ENCODE results near the gene POMGNT2. TPM values are rescaled to one million over a fixed set of nuclear protein-coding genes. Genes with fewer than 3 reads are reported as not detected.
"Not testable (repeated sequence)": the region's sequence is repeated elsewhere in the genome, so short reads cannot be mapped to it uniquely, and the experiment has no call there.

Gene POMGNT2
- total RNA-seq, 1 donor from 2014 or later, result 13.0 TPM

GRCh38 chr3:43071313-43071893 is 34.5 kb downstream of the POMGNT2 start:
- H3K9ac ChIP-seq (ENCODE audit: low read depth in 1 of 3, low read length in 3 of 3), result peak overlapping the region in 1 of 3 donors; percentile 16
- H3K4me1 ChIP-seq (ENCODE audit: control insufficient read depth in 3 of 3, insufficient read depth in 3 of 3, low read length in 3 of 3), result no peaks in the 10 kb centered on the region
- no peak overlapping the region for H3K27ac ChIP-seq (ENCODE audit: low read depth, low read length)
- no peak overlapping the region for H3K4me3 ChIP-seq (ENCODE audit: low read length in 3 of 3)
- H3K27me3 ChIP-seq (ENCODE audit: control insufficient read depth in 3 of 3, insufficient read depth in 3 of 3, low read length in 3 of 3), result no peaks in the 10 kb centered on the region
- H3K36me3 ChIP-seq (ENCODE audit: control insufficient read depth in 3 of 3, insufficient read depth in 3 of 3, low read length in 3 of 3), result no peaks in the 10 kb centered on the region
- H3K9me3 ChIP-seq (ENCODE audit: control insufficient read depth in 3 of 3, low read length in 3 of 3), result no peaks in the 10 kb centered on the region

DNA sequence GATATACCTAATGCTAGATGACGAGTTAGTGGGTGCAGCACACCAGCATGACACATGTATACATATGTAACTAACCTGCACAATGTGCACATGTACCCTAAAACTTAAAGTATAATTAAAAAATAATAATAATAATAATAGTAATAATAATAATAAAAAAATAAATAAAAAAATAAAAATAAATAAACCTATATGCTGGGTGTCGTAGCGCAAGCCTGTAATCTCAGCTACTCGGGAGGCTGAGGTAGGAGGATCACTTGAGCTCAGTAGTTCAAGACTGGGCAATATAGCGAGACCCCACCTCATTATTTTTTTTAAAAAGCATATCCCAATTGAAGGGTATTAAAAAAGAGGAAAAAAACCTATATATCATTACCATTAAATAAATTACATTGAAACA is 35.2 kb downstream of the POMGNT2 start:
- H3K4me1 ChIP-seq (ENCODE audit: control insufficient read depth in 3 of 3, insufficient read depth in 3 of 3, low read length in 3 of 3); H3K9me3 ChIP-seq (ENCODE audit: control insufficient read depth in 3 of 3, low read length in 3 of 3); H3K4me3 ChIP-seq (ENCODE audit: low read length in 3 of 3); H3K27ac ChIP-seq (ENCODE audit: low read depth, low read length); H3K36me3 ChIP-seq (ENCODE audit: control insufficient read depth in 3 of 3, insufficient read depth in 3 of 3, low read length in 3 of 3); H3K9ac ChIP-seq (ENCODE audit: low read depth in 1 of 3, low read length in 3 of 3); H3K27me3 ChIP-seq (ENCODE audit: control insufficient read depth in 3 of 3, insufficient read depth in 3 of 3, low read length in 3 of 3): not testable (repeated sequence)

- Histone ChIP-seq H3K27me3 (ENCODE audit: control insufficient read depth in 3 of 3, insufficient read depth in 3 of 3, low read length in 3 of 3) (no peaks in the 10 kb centered on the region), H3K27ac (ENCODE audit: low read depth, low read length) (no peak overlapping the region), H3K9ac (ENCODE audit: low read depth in 1 of 3, low read length in 3 of 3) (no peak overlapping the region), H3K4me1 (ENCODE audit: control insufficient read depth in 3 of 3, insufficient read depth in 3 of 3, low read length in 3 of 3) (no peaks in the 10 kb centered on the region), H3K9me3 (ENCODE audit: control insufficient read depth in 3 of 3, low read length in 3 of 3) (no peaks in the 10 kb centered on the region), H3K36me3 (ENCODE audit: control insufficient read depth in 3 of 3, insufficient read depth in 3 of 3, low read length in 3 of 3) (peaks cover 0 to 3% (median 0%) of the 10 kb centered on the region in 3 donors), H3K4me3 (ENCODE audit: low read length in 3 of 3) (no peak overlapping the region)
Observed at GRCh38 chr3:43063114-43063513, 42.8 kb downstream of the POMGNT2 start.

DNA sequence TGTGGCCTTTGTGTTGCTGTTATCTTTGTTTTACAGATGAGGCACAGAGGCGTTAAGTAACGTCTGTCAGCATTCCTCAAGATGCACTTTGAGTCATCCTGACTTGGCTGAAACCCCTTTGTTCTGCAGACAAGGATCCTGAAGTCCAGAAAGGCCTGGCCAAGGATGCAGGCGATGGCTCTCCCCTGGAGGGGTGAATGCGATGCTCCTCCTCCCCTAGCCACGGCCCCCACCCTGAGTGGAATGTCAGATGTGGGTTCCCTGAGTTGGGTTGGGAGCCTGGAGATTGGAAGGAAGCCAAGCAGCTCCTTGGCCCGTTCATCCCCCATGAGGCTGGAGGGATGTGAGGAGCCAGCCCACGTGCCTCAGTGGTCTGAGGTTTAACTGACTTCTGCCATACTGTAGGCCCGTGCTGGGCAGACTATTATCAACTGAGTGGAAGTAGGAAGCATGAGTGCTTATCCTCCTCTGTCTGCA is 43.3 kb downstream of the POMGNT2 start:
- Histone ChIP-seq H3K27me3 (ENCODE audit: control insufficient read depth in 3 of 3, insufficient read depth in 3 of 3, low read length in 3 of 3) (no peaks in the 10 kb centered on the region), H3K36me3 (ENCODE audit: control insufficient read depth in 3 of 3, insufficient read depth in 3 of 3, low read length in 3 of 3) (peaks cover 0 to 3% (median 0%) of the 10 kb centered on the region in 3 donors), H3K9me3 (ENCODE audit: control insufficient read depth in 3 of 3, low read length in 3 of 3) (no peaks in the 10 kb centered on the region)

DNA sequence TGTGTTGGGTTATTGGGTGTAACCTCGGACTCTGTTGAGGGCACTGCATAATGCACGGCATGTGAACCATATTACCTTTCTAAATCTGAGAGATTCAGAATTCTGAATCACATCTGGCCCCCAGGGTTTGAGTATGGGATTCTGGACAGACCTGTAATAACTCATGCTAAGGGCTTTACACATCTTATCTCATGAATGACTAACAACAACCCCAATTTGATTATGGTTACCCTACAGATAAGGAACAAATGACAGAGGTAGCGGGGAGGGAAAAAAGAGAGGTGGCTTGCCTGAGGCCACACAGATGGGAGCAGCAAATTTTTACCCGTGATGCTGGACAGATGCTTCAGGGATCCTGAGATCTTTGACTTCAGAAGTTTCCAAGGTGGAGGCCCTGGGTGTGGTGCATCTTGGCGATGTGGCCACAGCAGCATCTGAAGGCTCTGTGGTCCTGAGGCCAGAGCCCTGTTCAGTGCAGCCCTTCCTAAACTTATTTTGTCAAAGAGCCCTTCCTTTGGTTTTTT is 43.8 kb downstream of the POMGNT2 start:
- peaks cover 0 to 3% (median 0%) of the 10 kb centered on the region in 3 donors for H3K36me3 ChIP-seq (ENCODE audit: control insufficient read depth in 3 of 3, insufficient read depth in 3 of 3, low read length in 3 of 3)
- H3K27me3 ChIP-seq (ENCODE audit: control insufficient read depth in 3 of 3, insufficient read depth in 3 of 3, low read length in 3 of 3), result no peaks in the 10 kb centered on the region
- no peaks in the 10 kb centered on the region for H3K4me1 ChIP-seq (ENCODE audit: control insufficient read depth in 3 of 3, insufficient read depth in 3 of 3, low read length in 3 of 3)
- H3K4me3 ChIP-seq (ENCODE audit: low read length in 3 of 3), result no peak overlapping the region
- H3K9me3 ChIP-seq (ENCODE audit: control insufficient read depth in 3 of 3, low read length in 3 of 3), result no peaks in the 10 kb centered on the region
- no peak overlapping the region for H3K27ac ChIP-seq (ENCODE audit: low read depth, low read length)
- H3K9ac ChIP-seq (ENCODE audit: low read depth in 1 of 3, low read length in 3 of 3), result no peak overlapping the region

More for the DNA sequence above, 43.3 kb downstream of the POMGNT2 start:
- no peaks in the 10 kb centered on the region for H3K4me1 ChIP-seq (ENCODE audit: control insufficient read depth in 3 of 3, insufficient read depth in 3 of 3, low read length in 3 of 3)
- no peak overlapping the region for H3K9ac ChIP-seq (ENCODE audit: low read depth in 1 of 3, low read length in 3 of 3)
- H3K4me3 ChIP-seq (ENCODE audit: low read length in 3 of 3), result no peak overlapping the region
- no peak overlapping the region for H3K27ac ChIP-seq (ENCODE audit: low read depth, low read length)

GRCh38 chr3:43061101-43061895 is 44.6 kb downstream of the POMGNT2 start:
- H3K36me3 ChIP-seq (ENCODE audit: control insufficient read depth in 3 of 3, insufficient read depth in 3 of 3, low read length in 3 of 3), result peaks cover 0 to 3% (median 0%) of the 10 kb centered on the region in 3 donors
- no peaks in the 10 kb centered on the region for H3K9me3 ChIP-seq (ENCODE audit: control insufficient read depth in 3 of 3, low read length in 3 of 3)
- H3K27me3 ChIP-seq (ENCODE audit: control insufficient read depth in 3 of 3, insufficient read depth in 3 of 3, low read length in 3 of 3), result no peaks in the 10 kb centered on the region
- H3K9ac ChIP-seq (ENCODE audit: low read depth in 1 of 3, low read length in 3 of 3), result no peak overlapping the region
- no peaks in the 10 kb centered on the region for H3K4me1 ChIP-seq (ENCODE audit: control insufficient read depth in 3 of 3, insufficient read depth in 3 of 3, low read length in 3 of 3)
- no peak overlapping the region for H3K27ac ChIP-seq (ENCODE audit: low read depth, low read length)
- H3K4me3 ChIP-seq (ENCODE audit: low read length in 3 of 3), result no peak overlapping the region

DNA sequence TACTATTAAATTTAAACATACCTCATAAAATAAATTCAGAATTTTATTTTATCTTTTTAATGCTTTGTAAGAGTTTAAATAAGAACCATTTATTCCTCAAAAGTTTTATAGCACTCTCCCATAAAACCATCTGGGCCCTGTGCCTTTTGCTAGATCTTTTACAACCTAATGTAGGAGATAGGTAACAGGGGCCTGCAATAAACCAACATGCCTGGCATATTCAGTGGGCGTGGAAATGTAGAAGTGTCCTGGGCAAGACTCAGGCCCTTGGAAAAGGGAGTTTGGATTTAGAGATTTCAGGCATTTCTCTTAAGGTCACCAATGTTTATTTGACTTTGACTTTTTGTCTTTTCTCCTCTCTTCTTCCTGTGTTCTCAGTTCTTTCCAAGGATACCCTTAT is 46.4 kb downstream of the POMGNT2 start:
- H3K9ac ChIP-seq (ENCODE audit: low read depth in 1 of 3, low read length in 3 of 3), result no peak overlapping the region

GRCh38 chr3:43055806-43056770 is 49.8 kb downstream of the POMGNT2 start:
- Histone ChIP-seq H3K9ac (ENCODE audit: low read depth in 1 of 3, low read length in 3 of 3) (no peak overlapping the region), H3K27me3 (ENCODE audit: control insufficient read depth in 3 of 3, insufficient read depth in 3 of 3, low read length in 3 of 3) (no peaks in the 10 kb centered on the region), H3K36me3 (ENCODE audit: control insufficient read depth in 3 of 3, insufficient read depth in 3 of 3, low read length in 3 of 3) (peaks cover 0 to 3% (median 0%) of the 10 kb centered on the region in 3 donors), H3K4me3 (ENCODE audit: low read length in 3 of 3) (no peak overlapping the region), H3K4me1 (ENCODE audit: control insufficient read depth in 3 of 3, insufficient read depth in 3 of 3, low read length in 3 of 3) (no peaks in the 10 kb centered on the region), H3K27ac (ENCODE audit: low read depth, low read length) (no peak overlapping the region), H3K9me3 (ENCODE audit: control insufficient read depth in 3 of 3, low read length in 3 of 3) (peaks cover 0 to 2% (median 0%) of the 10 kb centered on the region in 3 donors)

More for the DNA sequence above, 46.4 kb downstream of the POMGNT2 start:
- Histone ChIP-seq H3K4me1 (ENCODE audit: control insufficient read depth in 3 of 3, insufficient read depth in 3 of 3, low read length in 3 of 3) (no peaks in the 10 kb centered on the region), H3K4me3 (ENCODE audit: low read length in 3 of 3) (no peak overlapping the region), H3K27me3 (ENCODE audit: control insufficient read depth in 3 of 3, insufficient read depth in 3 of 3, low read length in 3 of 3) (no peaks in the 10 kb centered on the region), H3K9me3 (ENCODE audit: control insufficient read depth in 3 of 3, low read length in 3 of 3) (no peaks in the 10 kb centered on the region), H3K27ac (ENCODE audit: low read depth, low read length) (no peak overlapping the region), H3K36me3 (ENCODE audit: control insufficient read depth in 3 of 3, insufficient read depth in 3 of 3, low read length in 3 of 3) (peaks cover 0 to 3% (median 0%) of the 10 kb centered on the region in 3 donors)

GRCh38 chr3:43055393-43055792 is 50.5 kb downstream of the POMGNT2 start:
- peaks cover 0 to 2% (median 0%) of the 10 kb centered on the region in 3 donors for H3K9me3 ChIP-seq (ENCODE audit: control insufficient read depth in 3 of 3, low read length in 3 of 3)
- no peak overlapping the region for H3K9ac ChIP-seq (ENCODE audit: low read depth in 1 of 3, low read length in 3 of 3)
- H3K27ac ChIP-seq (ENCODE audit: low read depth, low read length), result no peak overlapping the region
- no peaks in the 10 kb centered on the region for H3K4me1 ChIP-seq (ENCODE audit: control insufficient read depth in 3 of 3, insufficient read depth in 3 of 3, low read length in 3 of 3)
- no peak overlapping the region for H3K4me3 ChIP-seq (ENCODE audit: low read length in 3 of 3)
- no peaks in the 10 kb centered on the region for H3K27me3 ChIP-seq (ENCODE audit: control insufficient read depth in 3 of 3, insufficient read depth in 3 of 3, low read length in 3 of 3)
- peaks cover 0 to 3% (median 0%) of the 10 kb centered on the region in 3 donors for H3K36me3 ChIP-seq (ENCODE audit: control insufficient read depth in 3 of 3, insufficient read depth in 3 of 3, low read length in 3 of 3)
